GM23338 (cell line): ENCODE measurements around the gene ARSI. TPM values are rescaled to one million over a fixed set of nuclear protein-coding genes. Genes with fewer than 3 reads are reported as not detected.

Experiments used
- ATAC-seq: fragments of 200-7000 bp; cut with Tn5 transposase; 3 replicates; pipeline ENCODE4 v1.9.1; 2020
- DNase-seq: peaks from one replicate; pipeline ENCODE4 v3.0.0-alpha.2; 2015; ENCODE audit warnings: low spot score
- H2AFZ ChIP-seq: fragments of 200-600 bp; sonication (generic); 2 replicates; pipeline ENCODE4 v1.8.0; 2016; ENCODE audit warnings: antibody characterized with exemption, mild to moderate bottlenecking, moderate library complexity
- H3F3A ChIP-seq: fragments of 200-600 bp; sonication (generic); replicated peaks from 2 replicates; pipeline ENCODE4 v1.8.0; 2017; ENCODE audit warnings: antibody characterized with exemption, mixed run types, low read depth
- H3K27ac ChIP-seq: fragments of 200-600 bp; sonication (generic); 2 replicates; pipeline ENCODE4 v1.6.1; 2016; ENCODE audit warnings: low read depth
- H3K27me3 ChIP-seq: fragments of 200-600 bp; sonication (generic); 2 replicates; pipeline ENCODE4 v1.8.0; 2016; ENCODE audit warnings: mild to moderate bottlenecking, mixed run types, moderate library complexity; ENCODE audit not compliant: insufficient read depth
- H3K36me3 ChIP-seq: fragments of 200-600 bp; sonication (generic); 2 replicates; pipeline ENCODE4 v1.8.0; 2016; ENCODE audit warnings: mild to moderate bottlenecking; ENCODE audit not compliant: insufficient read depth
- H3K4me1 ChIP-seq: fragments of 200-600 bp; sonication (generic); 2 replicates; pipeline ENCODE4 v1.8.0; 2016; ENCODE audit warnings: mild to moderate bottlenecking, moderate library complexity; ENCODE audit not compliant: insufficient read depth
- H3K4me2 ChIP-seq: fragments of 200-600 bp; sonication (generic); 2 replicates; pipeline ENCODE4 v1.7.1; 2017; ENCODE audit warnings: mixed run types
- H3K4me3 ChIP-seq: fragments of 200-600 bp; sonication (generic); 2 replicates; pipeline ENCODE4 v1.6.1; 2016; ENCODE audit warnings: mixed run types
- H3K79me2 ChIP-seq: fragments of 200-600 bp; sonication (generic); replicated peaks from 2 replicates; pipeline ENCODE4 v1.8.0; 2017; ENCODE audit warnings: mild to moderate bottlenecking; ENCODE audit not compliant: insufficient read depth
- H3K9me2 ChIP-seq: fragments of 200-600 bp; sonication (generic); 2 replicates; pipeline ENCODE4 v1.8.0; 2017; ENCODE audit not compliant: insufficient read depth
- H4K20me1 ChIP-seq: fragments of 200-600 bp; sonication (generic); replicated peaks from 2 replicates; pipeline ENCODE4 v1.8.0; 2017; ENCODE audit warnings: mild to moderate bottlenecking; ENCODE audit not compliant: insufficient read depth
- H3K27ac Mint-ChIP-seq: 2 replicates; pipeline ENCODE4 v1.8.0; 2020; ENCODE audit warnings: inconsistent platforms, mild to moderate bottlenecking, moderate library complexity, mixed read lengths
- H3K27me3 Mint-ChIP-seq: 3 replicates; pipeline ENCODE4 v1.8.0; 2022; ENCODE audit warnings: low read depth, mild to moderate bottlenecking, moderate library complexity, mixed read lengths, inconsistent platforms; ENCODE audit not compliant: insufficient read depth, poor library complexity
- H3K36me3 Mint-ChIP-seq: 3 replicates; pipeline ENCODE4 v1.8.0; 2021; ENCODE audit warnings: low read depth, mild to moderate bottlenecking, inconsistent platforms, moderate library complexity, mixed read lengths
- H3K4me1 Mint-ChIP-seq: 3 replicates; pipeline ENCODE4 v1.8.0; 2020; ENCODE audit warnings: mild to moderate bottlenecking, inconsistent platforms, mixed read lengths
- H3K4me3 Mint-ChIP-seq: 3 replicates; pipeline ENCODE4 v1.8.0; 2021; ENCODE audit warnings: moderate library complexity, mild to moderate bottlenecking, inconsistent platforms, mixed read lengths
- H3K9me3 Mint-ChIP-seq: 3 replicates; pipeline ENCODE4 v1.8.0; 2020; ENCODE audit warnings: moderate library complexity, mild to moderate bottlenecking, inconsistent platforms, mixed read lengths
- CREB1 ChIP-seq: fragments of 250-450 bp; sonication (Bioruptor Pico); IDR thresholded peaks from 2 replicates; pipeline ENCODE4 v1.5.0; 2020; ENCODE audit warnings: low read depth, mild to moderate bottlenecking, moderate library complexity
- EZH2 ChIP-seq: fragments of 200-600 bp; sonication (generic); IDR thresholded peaks from one replicate; pipeline ENCODE4 v1.8.0; 2017; ENCODE audit warnings: antibody characterized with exemption, mild to moderate bottlenecking, low read depth; ENCODE audit not compliant: unreplicated experiment
- EZH2phosphoT487 ChIP-seq: fragments of 200-600 bp; sonication (generic); IDR thresholded peaks from one replicate; pipeline ENCODE4 v1.8.1; 2018; ENCODE audit warnings: antibody characterized with exemption; ENCODE audit not compliant: unreplicated experiment
- NANOG ChIP-seq: IDR thresholded peaks from 2 replicates; pipeline ENCODE4 v1.6.1; 2016; ENCODE audit warnings: antibody characterized with exemption, borderline replicate concordance
- POLR2AphosphoS5 ChIP-seq: IDR thresholded peaks from 2 replicates; pipeline ENCODE4 v1.6.1; 2016; ENCODE audit warnings: antibody characterized with exemption, low read depth
- ZNF114 ChIP-seq: fragments of 250-450 bp; sonication (Bioruptor Pico); IDR thresholded peaks from 2 replicates; pipeline ENCODE4 v1.5.0; 2020; ENCODE audit warnings: mild to moderate bottlenecking, moderate library complexity
- ZNF331 ChIP-seq: fragments of 250-450 bp; sonication (Bioruptor Pico); IDR thresholded peaks from 2 replicates; pipeline ENCODE4 v1.5.0; 2020; ENCODE audit warnings: low read depth, mild to moderate bottlenecking, moderate library complexity
- polyA plus RNA-seq: library from polyadenylated mRNA; unstranded; fragments of >200 nt; fragmentation: Nextera tagmentation; extraction: Ambion mirVana; gene quantifications from 2 replicates; pipeline ENCODE4 v1.2.1, GENCODE V29; 2016
- total RNA-seq: library from RNA; depleted of rRNA; stranded (reverse); fragments of >200 nt; shearing (Covaris generic); gene quantifications from 2 replicates; pipeline ENCODE4 v1.2.3, GENCODE V29; 2014
- TF ChIP-seq, protein P1 (sequence below), 2 experiments: fragments of 200-600 bp in 1 of 2; sonication (generic) in 1 of 2; conservative IDR thresholded peaks; 2 replicates each; pipeline versions ENCODE4 v1.5.1 to v1.6.1; 2016 to 2017; ENCODE audit warnings: antibody characterized with exemption in 2 of 2, low read depth in 2 of 2, mild to moderate bottlenecking in 2 of 2, moderate library complexity in 1 of 2

Gene ARSI
- total and polyA plus RNA-seq, 2 experiments from 2014 or later = 0.99 to 6.9 TPM

DNA sequence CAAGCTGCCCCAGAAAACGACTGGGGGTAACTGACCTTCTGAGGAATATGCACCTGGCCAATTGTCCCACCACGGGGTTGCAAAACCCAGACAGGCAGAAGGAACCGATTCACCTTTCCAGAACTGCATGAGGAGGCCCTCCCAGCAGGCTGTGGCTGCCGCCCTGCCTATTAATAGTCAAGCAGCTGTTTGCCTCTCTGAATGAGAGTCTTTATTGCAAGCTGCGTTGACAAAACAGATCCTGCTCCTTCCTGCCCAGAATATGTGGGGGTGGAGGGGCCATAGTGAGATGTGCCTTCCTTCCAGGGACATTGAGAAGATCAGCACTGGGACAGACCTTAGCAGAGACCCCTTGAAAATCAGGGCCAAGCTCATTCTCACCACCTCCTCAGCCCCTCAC, 36.5 kb upstream of the ARSI start (continued):
- TF ChIP-seq ZNF331 (no peak), EZH2 (no peak), ZNF114 (CRISPR knock-in tag) (no peak)
- TF ChIP-seq, protein P1, sequence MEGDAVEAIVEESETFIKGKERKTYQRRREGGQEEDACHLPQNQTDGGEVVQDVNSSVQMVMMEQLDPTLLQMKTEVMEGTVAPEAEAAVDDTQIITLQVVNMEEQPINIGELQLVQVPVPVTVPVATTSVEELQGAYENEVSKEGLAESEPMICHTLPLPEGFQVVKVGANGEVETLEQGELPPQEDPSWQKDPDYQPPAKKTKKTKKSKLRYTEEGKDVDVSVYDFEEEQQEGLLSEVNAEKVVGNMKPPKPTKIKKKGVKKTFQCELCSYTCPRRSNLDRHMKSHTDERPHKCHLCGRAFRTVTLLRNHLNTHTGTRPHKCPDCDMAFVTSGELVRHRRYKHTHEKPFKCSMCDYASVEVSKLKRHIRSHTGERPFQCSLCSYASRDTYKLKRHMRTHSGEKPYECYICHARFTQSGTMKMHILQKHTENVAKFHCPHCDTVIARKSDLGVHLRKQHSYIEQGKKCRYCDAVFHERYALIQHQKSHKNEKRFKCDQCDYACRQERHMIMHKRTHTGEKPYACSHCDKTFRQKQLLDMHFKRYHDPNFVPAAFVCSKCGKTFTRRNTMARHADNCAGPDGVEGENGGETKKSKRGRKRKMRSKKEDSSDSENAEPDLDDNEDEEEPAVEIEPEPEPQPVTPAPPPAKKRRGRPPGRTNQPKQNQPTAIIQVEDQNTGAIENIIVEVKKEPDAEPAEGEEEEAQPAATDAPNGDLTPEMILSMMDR (conservative IDR thresholded peaks at IDR 0.05; ENCODE audit: low read depth in 2 of 2) = no peak

DNA sequence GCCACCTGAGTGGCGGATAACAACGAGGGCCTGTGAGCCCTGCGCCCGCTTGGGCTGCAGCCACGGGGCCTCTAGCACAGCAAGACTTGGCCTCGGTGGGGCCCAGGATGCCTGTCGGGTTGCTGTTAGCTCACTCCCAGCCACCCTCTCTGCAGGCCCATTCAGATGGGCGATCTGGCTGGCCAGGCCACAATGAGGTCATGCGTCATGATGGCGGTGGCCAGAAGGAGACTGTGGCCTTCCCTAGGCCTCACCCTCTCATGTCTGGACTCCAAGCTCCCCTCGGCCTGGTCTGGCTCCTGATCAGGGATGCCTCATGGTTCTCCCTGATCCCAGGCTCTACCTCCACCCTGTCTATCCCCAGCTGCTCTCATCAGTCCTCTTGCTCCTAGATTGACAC, 35.8 kb upstream of the ARSI start:
- Histone ChIP-seq H3K4me1 (no peaks in the 10 kb centered on the region), H3F3A (no peaks in the 10 kb centered on the region), H3K9me2 (peaks cover 6% of the 10 kb centered on the region; the same call in 1 of the 2 replicates), H3K27ac (no peak overlapping the region), H3K79me2 (no peaks in the 10 kb centered on the region), H2AFZ (no peak overlapping the region), H3K4me2 (no peak overlapping the region), H3K36me3 (no peaks in the 10 kb centered on the region), H3K27me3 (no peaks in the 10 kb centered on the region), H4K20me1 (no peaks in the 10 kb centered on the region), H3K4me3 (no peak overlapping the region)
- DNase-seq = no peak
- Mint-ChIP-seq H3K36me3 (no peaks in the 10 kb centered on the region), H3K27me3 (peaks cover 5% of the 10 kb centered on the region), H3K4me3 (no peak overlapping the region), H3K27ac (no peak overlapping the region; the same call in 1 of the 2 replicates), H3K9me3 (no peaks in the 10 kb centered on the region; the same call in 2 of the 3 replicates), H3K4me1 (peaks cover 12% of the 10 kb centered on the region; the same call in 2 of the 3 replicates)
- no peak for ATAC-seq
- TF ChIP-seq NANOG (no peak), POLR2AphosphoS5 (no peak), ZNF331 (no peak), ZNF114 (CRISPR knock-in tag) (no peak), CREB1 (CRISPR knock-in tag) (no peak)
- TF ChIP-seq, protein P1 (conservative IDR thresholded peaks at IDR 0.05; ENCODE audit: low read depth in 2 of 2) = no peak

DNA sequence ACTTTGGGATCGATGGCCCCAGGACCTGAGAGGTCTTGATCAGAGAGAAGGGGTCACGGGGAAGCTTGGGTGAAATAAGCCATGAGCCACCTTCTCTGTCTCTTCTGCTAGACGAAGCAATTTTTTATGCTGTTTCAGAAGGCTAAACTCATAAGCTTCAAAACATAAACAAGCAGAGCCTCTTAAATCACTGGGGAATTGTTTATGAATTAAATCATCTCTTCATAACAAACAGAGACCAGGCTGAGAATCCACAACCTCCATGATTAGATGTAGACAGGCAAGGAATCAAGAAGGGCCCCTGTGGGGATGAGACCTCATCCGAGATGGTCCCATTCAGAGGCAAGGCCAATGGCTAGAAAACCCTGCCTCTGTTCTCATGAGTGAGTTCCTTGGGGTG, 33.1 kb upstream of the ARSI start:
- ATAC-seq (no peak), DNase-seq (no peak)
- Histone ChIP-seq H2AFZ (no peak overlapping the region), H4K20me1 (no peaks in the 10 kb centered on the region), H3F3A (no peaks in the 10 kb centered on the region), H3K36me3 (no peaks in the 10 kb centered on the region), H3K27me3 (no peaks in the 10 kb centered on the region), H3K4me2 (no peak overlapping the region), H3K27ac (no peak overlapping the region), H3K4me3 (no peak overlapping the region), H3K79me2 (no peaks in the 10 kb centered on the region), H3K4me1 (no peaks in the 10 kb centered on the region), H3K9me2 (peaks cover 6% of the 10 kb centered on the region; the same call in 1 of the 2 replicates)
- peaks cover 12% of the 10 kb centered on the region; the same call in 2 of the 3 replicates for H3K4me1 Mint-ChIP-seq
- H3K27me3 Mint-ChIP-seq = peaks cover 5% of the 10 kb centered on the region
- no peaks in the 10 kb centered on the region for H3K36me3 Mint-ChIP-seq
- no peak overlapping the region for H3K27ac Mint-ChIP-seq
- H3K9me3 Mint-ChIP-seq = no peaks in the 10 kb centered on the region; the same call in 2 of the 3 replicates
- no peak overlapping the region for H3K4me3 Mint-ChIP-seq
- no peak for TF ChIP-seq EZH2phosphoT487
- no peak for TF ChIP-seq CREB1 (CRISPR knock-in tag)
- TF ChIP-seq, protein P1 (conservative IDR thresholded peaks at IDR 0.05; ENCODE audit: low read depth in 2 of 2) = no peak
